HCT116 (cell line): ENCODE data around the gene RIN3. TPM values are rescaled to one million over a fixed set of nuclear protein-coding genes. Genes with fewer than 3 reads are reported as not detected.

ENCODE experiments used
- ATAC-seq: fragments of 200-7000 bp; cut with Tn5 transposase; 2 replicates; pipeline ENCODE4 v1.9.1; 2020; ENCODE audit warnings: mild to moderate bottlenecking, moderate library complexity
- BruUV-seq: library from RNA; stranded (reverse); fragments of 400-500 nt; replicated peaks from 2 replicates; lab custom pipeline; 2021; lab: Mats Ljungman, UMichigan
- CTCF ChIA-PET: fragments of 300-600 bp; sonication (Branson Sonifier 250); formaldehyde crosslinking; loops from one replicate; lab custom pipeline; 2021; ENCODE audit warnings: antibody characterized with exemption; lab: Charles Lee
- POLR2A ChIA-PET: fragments of 300-600, 350-600 bp; sonication (Branson Sonifier 250); formaldehyde crosslinking; loops from one replicate; lab custom pipeline; 2021; ENCODE audit warnings: antibody characterized with exemption; lab: Charles Lee
- RAD21 ChIA-PET, 2 experiments: fragments of 300-600 bp; sonication (Branson Sonifier 250); formaldehyde crosslinking; loops; one replicate each; lab custom pipeline; 2023; ENCODE audit warnings: low total read pairs in 2 of 2; ENCODE audit not compliant: uncharacterized antibody in 2 of 2, unreplicated experiment in 2 of 2, low non-redundant PET in 1 of 2; lab: Charles Lee
- DNase-seq: peaks from one replicate; pipeline ENCODE4 v3.0.0-alpha.2; 2010; ENCODE audit warnings: low read depth, low spot score
- H2AFZ ChIP-seq: fragments of 200-600 bp; shearing (Covaris generic), sonication (generic); 2 replicates; pipeline ENCODE4 v1.6.1; 2017; ENCODE audit warnings: low read depth, mixed run types, mixed read lengths, antibody characterized with exemption, low read length; ENCODE audit not compliant: poor library complexity, severe bottlenecking
- H3K27ac ChIP-seq: 2 replicates; pipeline ENCODE4 v1.5.1; 2012; ENCODE audit warnings: low read depth, low read length
- H3K27me3 ChIP-seq: fragments of 200-600 bp; sonication (generic); 2 replicates; pipeline ENCODE4 v1.6.1; 2016; ENCODE audit warnings: mixed run types, low read length, mixed read lengths; ENCODE audit not compliant: insufficient read depth
- H3K36me3 ChIP-seq, 2 experiments: fragments of 200-500 bp in 1 of 2; fragments of 200-600 bp in 1 of 2; sonication (Bioruptor generic) in 1 of 2; sonication (generic) in 1 of 2; 2 replicates each; pipeline versions ENCODE4 v1.5.1 to v1.6.1; 2014 to 2016; ENCODE audit warnings: low read length in 2 of 2, inconsistent platforms in 1 of 2, mixed read lengths in 1 of 2, mixed run types in 1 of 2; ENCODE audit not compliant: insufficient read depth in 2 of 2, control insufficient read depth in 1 of 2
- H3K4me1 ChIP-seq, 2 experiments: fragments of 200-600 bp in 1 of 2; sonication (generic) in 1 of 2; 2 replicates each; pipeline versions ENCODE4 v1.5.1 to v1.6.1; 2012 to 2017; ENCODE audit warnings: low read length in 2 of 2, inconsistent platforms in 1 of 2, mild to moderate bottlenecking in 1 of 2, mixed read lengths in 1 of 2, mixed run types in 1 of 2, moderate library complexity in 1 of 2; ENCODE audit not compliant: insufficient read depth in 2 of 2, control insufficient read depth in 1 of 2
- H3K4me2 ChIP-seq: fragments of 200-600 bp; sonication (generic); 2 replicates; pipeline ENCODE4 v1.6.1; 2017; ENCODE audit warnings: mixed run types, low read length, mixed read lengths
- H3K4me3 ChIP-seq, 2 experiments: fragments of 200-600 bp in 1 of 2; sonication (generic) in 1 of 2; replicated peaks in 1 of 2; 2 replicates each; pipeline ENCODE4 v1.5.1; 2011 to 2016; ENCODE audit warnings: low read length in 2 of 2, control low read depth in 1 of 2, low read depth in 1 of 2, mild to moderate bottlenecking in 1 of 2, mixed read lengths in 1 of 2, mixed run types in 1 of 2
- H3K79me2 ChIP-seq: fragments of 200-600 bp; sonication (generic); 2 replicates; pipeline ENCODE4 v1.6.1; 2017; ENCODE audit warnings: mild to moderate bottlenecking, mixed run types, low read length, moderate library complexity, mixed read lengths; ENCODE audit not compliant: insufficient read depth
- H3K9ac ChIP-seq: fragments of 200-600 bp; sonication (generic); 2 replicates; pipeline ENCODE4 v1.6.1; 2016; ENCODE audit warnings: low read length, mixed read lengths
- H3K9me2 ChIP-seq: fragments of 200-600 bp; sonication (generic), shearing (Covaris generic); 2 replicates; pipeline ENCODE4 v1.6.1; 2017; ENCODE audit warnings: mixed run types, mild to moderate bottlenecking, moderate library complexity; ENCODE audit not compliant: insufficient read depth
- H3K9me3 ChIP-seq, 2 experiments: fragments of 200-500 bp in 1 of 2; fragments of 200-600 bp in 1 of 2; sonication (Bioruptor generic) in 1 of 2; sonication (generic) in 1 of 2; 2 replicates each; pipeline ENCODE4 v1.6.1; 2014 to 2017; ENCODE audit warnings: low read length in 2 of 2, mixed read lengths in 2 of 2, inconsistent platforms in 1 of 2, low read depth in 1 of 2, mild to moderate bottlenecking in 1 of 2, mixed run types in 1 of 2, moderate library complexity in 1 of 2; ENCODE audit not compliant: control insufficient read depth in 1 of 2, insufficient read depth in 1 of 2
- H4K20me1 ChIP-seq: fragments of 200-600 bp; sonication (generic), shearing (Covaris generic); 2 replicates; pipeline ENCODE4 v1.6.1; 2017; ENCODE audit warnings: mixed run types, mild to moderate bottlenecking, moderate library complexity; ENCODE audit not compliant: insufficient read depth
- CBX3 ChIP-seq: IDR thresholded peaks from 2 replicates; pipeline ENCODE4 v1.6.1; 2012; ENCODE audit warnings: low read depth
- CEBPB ChIP-seq: IDR thresholded peaks from 2 replicates; pipeline ENCODE4 v1.6.1; 2012; ENCODE audit warnings: low read depth
- EGR1 ChIP-seq: IDR thresholded peaks from 2 replicates; pipeline ENCODE4 v1.6.1; 2012; ENCODE audit warnings: low read depth
- ELF1 ChIP-seq: IDR thresholded peaks from 2 replicates; pipeline ENCODE4 v1.6.1; 2012; ENCODE audit warnings: low read depth, borderline replicate concordance
- EZH2phosphoT487 ChIP-seq: fragments of 200-600 bp; IDR thresholded peaks from 2 replicates; pipeline ENCODE4 v1.6.1; 2018; ENCODE audit warnings: antibody characterized with exemption, borderline replicate concordance
- FOSL1 ChIP-seq: IDR thresholded peaks from 2 replicates; pipeline ENCODE4 v1.6.1; 2012; ENCODE audit warnings: low read depth
- JUND ChIP-seq: IDR thresholded peaks from 2 replicates; pipeline ENCODE4 v1.6.1; 2012
- POLR2AphosphoS5 ChIP-seq: IDR thresholded peaks from 2 replicates; pipeline ENCODE4 v1.6.1; 2011; ENCODE audit warnings: mild to moderate bottlenecking, low read depth, low read length, moderate library complexity
- RAD21 ChIP-seq: IDR thresholded peaks from 2 replicates; pipeline ENCODE4 v1.6.1; 2012; ENCODE audit warnings: low read depth, mild to moderate bottlenecking
- SIN3A ChIP-seq: IDR thresholded peaks from 2 replicates; pipeline ENCODE4 v1.6.1; 2012; ENCODE audit warnings: low read depth
- SP1 ChIP-seq: IDR thresholded peaks from 2 replicates; pipeline ENCODE4 v1.6.1; 2012; ENCODE audit warnings: low read depth
- SRF ChIP-seq: IDR thresholded peaks from 2 replicates; pipeline ENCODE4 v1.6.1; 2012; ENCODE audit warnings: low read depth
- TCF7L2 ChIP-seq: IDR thresholded peaks from 2 replicates; pipeline ENCODE4 v1.7.0; 2011; ENCODE audit warnings: borderline replicate concordance, inconsistent platforms; ENCODE audit not compliant: insufficient read depth, insufficient read length; ENCODE audit errors: extremely low read depth
- ZFX ChIP-seq: fragments of 450-650 bp; IDR thresholded peaks from 2 replicates; pipeline ENCODE4 v1.6.1; 2017
- intact Hi-C: fragments of 100-400 bp; cut with micrococcal nuclease; formaldehyde crosslinking; loops from 2 replicates; pipeline ENCODE4 v1.10.0; 2022
- total RNA-seq: library from RNA; stranded (reverse); gene quantifications from one replicate; pipeline ENCODE4 v1.2.1, GENCODE V29; 2021; ENCODE audit not compliant: unreplicated experiment
- TF ChIP-seq, protein P1 (sequence below), 3 experiments: fragments of 200-600 bp in 1 of 3; sonication (generic) in 1 of 3; IDR thresholded peaks in 2 of 3; conservative IDR thresholded peaks in 1 of 3; 2 replicates each; pipeline ENCODE4 v1.5.1; 2012 to 2017; ENCODE audit warnings: low read depth in 2 of 3, low read length in 2 of 3, antibody characterized with exemption in 1 of 3, borderline replicate concordance in 1 of 3, control low read depth in 1 of 3, mild to moderate bottlenecking in 1 of 3, mixed read lengths in 1 of 3, mixed run types in 1 of 3, moderate library complexity in 1 of 3; ENCODE audit not compliant: insufficient read depth in 1 of 3
- TF ChIP-seq, protein P2 (sequence below): IDR thresholded peaks from 2 replicates; pipeline ENCODE4 v1.6.1; 2011; ENCODE audit warnings: mild to moderate bottlenecking, low read length, moderate library complexity; ENCODE audit not compliant: insufficient replicate concordance; ENCODE audit errors: extremely low read depth
- TF ChIP-seq, protein P3 (sequence below): IDR thresholded peaks from 2 replicates; pipeline ENCODE4 v1.6.1; 2012; ENCODE audit warnings: low read depth
- TF ChIP-seq, protein P4 (sequence below): IDR thresholded peaks from 2 replicates; pipeline ENCODE4 v1.6.1; 2012
- TF ChIP-seq, protein P5 (sequence below): IDR thresholded peaks from 2 replicates; pipeline ENCODE4 v1.6.1; 2012

The RIN3 gene
- total RNA-seq, 1 experiment from 2014 or later = 22.2 TPM

DNA sequence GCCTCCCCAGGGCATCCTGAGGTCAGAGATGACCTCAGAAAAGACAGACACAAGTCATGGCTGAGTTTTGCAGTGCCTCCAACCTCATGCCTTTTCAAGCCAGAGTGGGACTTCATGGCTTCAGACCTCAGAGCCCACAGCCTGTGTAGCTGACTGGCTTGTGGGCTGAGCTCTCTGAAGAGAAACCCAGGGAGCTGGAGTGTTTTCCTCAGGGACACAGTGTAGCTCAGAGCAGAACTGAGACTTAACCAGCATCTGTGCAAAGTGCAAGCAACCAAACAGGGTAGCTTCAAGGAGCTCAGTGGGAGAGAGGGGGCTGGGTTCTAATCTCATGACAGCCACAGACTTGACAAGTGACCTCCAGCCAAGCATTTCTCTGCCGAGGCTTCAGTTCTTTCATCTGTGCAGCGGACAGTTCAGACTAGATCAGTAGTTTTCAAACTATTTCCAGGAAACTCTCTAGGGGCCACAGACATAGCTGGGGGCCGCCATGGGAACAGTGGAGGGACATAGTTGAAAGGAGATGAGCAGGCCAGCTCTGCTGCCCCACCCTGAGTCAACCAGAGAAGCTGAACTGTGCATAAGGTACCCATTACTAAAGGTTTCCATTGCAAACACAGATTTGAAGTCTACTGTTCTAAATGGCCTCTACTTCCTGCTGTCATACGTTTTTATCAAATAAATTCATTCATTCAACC, 154.8 kb downstream of the RIN3 start:
- Histone ChIP-seq H2AFZ (no peak overlapping the region), H3K27ac (no peak overlapping the region), H3K4me3 (no peak overlapping the region), H3K27me3 (no peaks in the 10 kb centered on the region), H3K4me1 (no peaks in the 10 kb centered on the region), H3K9me3 (no peaks in the 10 kb centered on the region), H4K20me1 (no peaks in the 10 kb centered on the region), H3K4me2 (no peak overlapping the region), H3K9ac (no peak overlapping the region), H3K36me3 (no peaks in the 10 kb centered on the region), H3K9me2 (no peaks in the 10 kb centered on the region), H3K79me2 (no peaks in the 10 kb centered on the region)
- ChIA-PET RAD21 (no interaction called here), CTCF (no interaction called here), POLR2A (no interaction called here)
- DNase-seq (no peak), ATAC-seq (no peak)
- intact Hi-C loops = no loop called here
- BruUV-seq = no TSS peak
- TF ChIP-seq RAD21 (no peak), FOSL1 (no peak), POLR2AphosphoS5 (no peak), TCF7L2 (no peak), ELF1 (no peak), SIN3A (no peak), ZFX (no peak), EZH2phosphoT487 (no peak), EGR1 (no peak), CBX3 (no peak), JUND (no peak), SRF (no peak), SP1 (no peak), CEBPB (no peak)
- TF ChIP-seq, protein P1, sequence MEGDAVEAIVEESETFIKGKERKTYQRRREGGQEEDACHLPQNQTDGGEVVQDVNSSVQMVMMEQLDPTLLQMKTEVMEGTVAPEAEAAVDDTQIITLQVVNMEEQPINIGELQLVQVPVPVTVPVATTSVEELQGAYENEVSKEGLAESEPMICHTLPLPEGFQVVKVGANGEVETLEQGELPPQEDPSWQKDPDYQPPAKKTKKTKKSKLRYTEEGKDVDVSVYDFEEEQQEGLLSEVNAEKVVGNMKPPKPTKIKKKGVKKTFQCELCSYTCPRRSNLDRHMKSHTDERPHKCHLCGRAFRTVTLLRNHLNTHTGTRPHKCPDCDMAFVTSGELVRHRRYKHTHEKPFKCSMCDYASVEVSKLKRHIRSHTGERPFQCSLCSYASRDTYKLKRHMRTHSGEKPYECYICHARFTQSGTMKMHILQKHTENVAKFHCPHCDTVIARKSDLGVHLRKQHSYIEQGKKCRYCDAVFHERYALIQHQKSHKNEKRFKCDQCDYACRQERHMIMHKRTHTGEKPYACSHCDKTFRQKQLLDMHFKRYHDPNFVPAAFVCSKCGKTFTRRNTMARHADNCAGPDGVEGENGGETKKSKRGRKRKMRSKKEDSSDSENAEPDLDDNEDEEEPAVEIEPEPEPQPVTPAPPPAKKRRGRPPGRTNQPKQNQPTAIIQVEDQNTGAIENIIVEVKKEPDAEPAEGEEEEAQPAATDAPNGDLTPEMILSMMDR (IDR thresholded peaks at IDR 0.05 in 2 of 3, conservative IDR thresholded peaks at IDR 0.05 in 1 of 3; ENCODE audit: borderline replicate concordance in 1 of 3, insufficient read depth in 1 of 3, low read depth in 2 of 3, low read length in 2 of 3) = no peak
- TF ChIP-seq, protein P2, sequence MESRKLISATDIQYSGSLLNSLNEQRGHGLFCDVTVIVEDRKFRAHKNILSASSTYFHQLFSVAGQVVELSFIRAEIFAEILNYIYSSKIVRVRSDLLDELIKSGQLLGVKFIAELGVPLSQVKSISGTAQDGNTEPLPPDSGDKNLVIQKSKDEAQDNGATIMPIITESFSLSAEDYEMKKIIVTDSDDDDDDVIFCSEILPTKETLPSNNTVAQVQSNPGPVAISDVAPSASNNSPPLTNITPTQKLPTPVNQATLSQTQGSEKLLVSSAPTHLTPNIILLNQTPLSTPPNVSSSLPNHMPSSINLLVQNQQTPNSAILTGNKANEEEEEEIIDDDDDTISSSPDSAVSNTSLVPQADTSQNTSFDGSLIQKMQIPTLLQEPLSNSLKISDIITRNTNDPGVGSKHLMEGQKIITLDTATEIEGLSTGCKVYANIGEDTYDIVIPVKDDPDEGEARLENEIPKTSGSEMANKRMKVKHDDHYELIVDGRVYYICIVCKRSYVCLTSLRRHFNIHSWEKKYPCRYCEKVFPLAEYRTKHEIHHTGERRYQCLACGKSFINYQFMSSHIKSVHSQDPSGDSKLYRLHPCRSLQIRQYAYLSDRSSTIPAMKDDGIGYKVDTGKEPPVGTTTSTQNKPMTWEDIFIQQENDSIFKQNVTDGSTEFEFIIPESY = no peak
- TF ChIP-seq, protein P3, sequence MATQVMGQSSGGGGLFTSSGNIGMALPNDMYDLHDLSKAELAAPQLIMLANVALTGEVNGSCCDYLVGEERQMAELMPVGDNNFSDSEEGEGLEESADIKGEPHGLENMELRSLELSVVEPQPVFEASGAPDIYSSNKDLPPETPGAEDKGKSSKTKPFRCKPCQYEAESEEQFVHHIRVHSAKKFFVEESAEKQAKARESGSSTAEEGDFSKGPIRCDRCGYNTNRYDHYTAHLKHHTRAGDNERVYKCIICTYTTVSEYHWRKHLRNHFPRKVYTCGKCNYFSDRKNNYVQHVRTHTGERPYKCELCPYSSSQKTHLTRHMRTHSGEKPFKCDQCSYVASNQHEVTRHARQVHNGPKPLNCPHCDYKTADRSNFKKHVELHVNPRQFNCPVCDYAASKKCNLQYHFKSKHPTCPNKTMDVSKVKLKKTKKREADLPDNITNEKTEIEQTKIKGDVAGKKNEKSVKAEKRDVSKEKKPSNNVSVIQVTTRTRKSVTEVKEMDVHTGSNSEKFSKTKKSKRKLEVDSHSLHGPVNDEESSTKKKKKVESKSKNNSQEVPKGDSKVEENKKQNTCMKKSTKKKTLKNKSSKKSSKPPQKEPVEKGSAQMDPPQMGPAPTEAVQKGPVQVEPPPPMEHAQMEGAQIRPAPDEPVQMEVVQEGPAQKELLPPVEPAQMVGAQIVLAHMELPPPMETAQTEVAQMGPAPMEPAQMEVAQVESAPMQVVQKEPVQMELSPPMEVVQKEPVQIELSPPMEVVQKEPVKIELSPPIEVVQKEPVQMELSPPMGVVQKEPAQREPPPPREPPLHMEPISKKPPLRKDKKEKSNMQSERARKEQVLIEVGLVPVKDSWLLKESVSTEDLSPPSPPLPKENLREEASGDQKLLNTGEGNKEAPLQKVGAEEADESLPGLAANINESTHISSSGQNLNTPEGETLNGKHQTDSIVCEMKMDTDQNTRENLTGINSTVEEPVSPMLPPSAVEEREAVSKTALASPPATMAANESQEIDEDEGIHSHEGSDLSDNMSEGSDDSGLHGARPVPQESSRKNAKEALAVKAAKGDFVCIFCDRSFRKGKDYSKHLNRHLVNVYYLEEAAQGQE = no peak
- TF ChIP-seq, protein P4, sequence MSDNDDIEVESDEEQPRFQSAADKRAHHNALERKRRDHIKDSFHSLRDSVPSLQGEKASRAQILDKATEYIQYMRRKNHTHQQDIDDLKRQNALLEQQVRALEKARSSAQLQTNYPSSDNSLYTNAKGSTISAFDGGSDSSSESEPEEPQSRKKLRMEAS = no peak
- TF ChIP-seq, protein P5, sequence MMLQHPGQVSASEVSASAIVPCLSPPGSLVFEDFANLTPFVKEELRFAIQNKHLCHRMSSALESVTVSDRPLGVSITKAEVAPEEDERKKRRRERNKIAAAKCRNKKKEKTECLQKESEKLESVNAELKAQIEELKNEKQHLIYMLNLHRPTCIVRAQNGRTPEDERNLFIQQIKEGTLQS = no peak
